Osteocyte (in vitro differentiated cells): ENCODE results near the gene FAM13A. TPM values are rescaled to one million over a fixed set of nuclear protein-coding genes. Genes with fewer than 3 reads are reported as not detected.

Experiments used
- DNase-seq: peaks from one replicate; pipeline ENCODE4 v3.0.0; 2021; ENCODE audit warnings: mixed read lengths; ENCODE audit not compliant: unreplicated experiment; ENCODE audit errors: extremely low spot score
- H3K27ac Mint-ChIP-seq: one replicate; pipeline ENCODE4 v1.8.0; 2021; ENCODE audit warnings: mild to moderate bottlenecking, mixed read lengths; ENCODE audit not compliant: unreplicated experiment
- H3K27me3 Mint-ChIP-seq: one replicate; pipeline ENCODE4 v1.8.0; 2021; ENCODE audit warnings: mixed read lengths; ENCODE audit not compliant: unreplicated experiment
- H3K36me3 Mint-ChIP-seq: one replicate; pipeline ENCODE4 v1.8.0; 2021; ENCODE audit warnings: mixed read lengths; ENCODE audit not compliant: unreplicated experiment
- H3K4me1 Mint-ChIP-seq: one replicate; pipeline ENCODE4 v1.8.0; 2021; ENCODE audit warnings: mixed read lengths; ENCODE audit not compliant: unreplicated experiment
- H3K4me3 Mint-ChIP-seq: one replicate; pipeline ENCODE4 v1.8.0; 2021; ENCODE audit warnings: mild to moderate bottlenecking, moderate library complexity, mixed read lengths; ENCODE audit not compliant: unreplicated experiment
- H3K9me3 Mint-ChIP-seq: one replicate; pipeline ENCODE4 v1.8.0; 2021; ENCODE audit warnings: mixed read lengths; ENCODE audit not compliant: unreplicated experiment
- CTCF ChIP-seq: fragments of 200-600 bp; sonication (generic); IDR thresholded peaks from 2 replicates; pipeline ENCODE4 v1.5.0; 2021; ENCODE audit warnings: antibody characterized with exemption, mild to moderate bottlenecking, moderate library complexity
- long read RNA-seq: library from polyadenylated mRNA; unstranded; transcript quantifications from one replicate; pipeline ENCODE4 v2.0.0, GENCODE V29; 2021
- total RNA-seq: library from RNA; stranded (reverse); gene quantifications from 2 replicates; pipeline ENCODE4 v1.2.1, GENCODE V29; 2021

FAM13A gene
- 18.5 and 20.3 TPM in 2 replicates for total RNA-seq
- long read RNA-seq, full-length matches to known transcripts: 17 of 123 reads
- long read RNA-seq, partial matches to known transcripts: 71 of 123 reads
- long read RNA-seq, other reads (novel, unspliced or antisense): 35 of 123 reads

- peaks cover 13% of the 10 kb centered on the region for H3K9me3 Mint-ChIP-seq
These were observed at the start of gene FAM13A for GRCh38 chr4:89056953-89057398. Gene FAM13A, minus strand, starts transcription at chr4:89057185. Its CDS starts 221 bp downstream, at chr4:89056964.

GRCh38 chr4:89105726-89106125, 48.7 kb upstream of the FAM13A start:
- H3K27me3 Mint-ChIP-seq: peaks cover 34% of the 10 kb centered on the region

More at GRCh38 chr4:89056953-89057398, at the start of gene FAM13A:
- Mint-ChIP-seq H3K27ac (peak within 1 kb of the TSS; percentile 95), H3K4me3 (peak within 1 kb of the TSS; percentile 89), H3K4me1 (peaks cover 44% of the 10 kb centered on the region), H3K36me3 (peaks cover 7% of the 10 kb centered on the region), H3K27me3 (no peaks in the 10 kb centered on the region)
- no peak for TF ChIP-seq CTCF
- peak; percentile 87 for DNase-seq

GRCh38 chr4:89101256-89102161, 44.5 kb upstream of the FAM13A start:
- no peaks in the 10 kb centered on the region for H3K9me3 Mint-ChIP-seq
- no peak for DNase-seq
- TF ChIP-seq CTCF: no peak
- no peak overlapping the region for H3K27ac Mint-ChIP-seq
- no peaks in the 10 kb centered on the region for H3K36me3 Mint-ChIP-seq
- H3K4me3 Mint-ChIP-seq: no peak overlapping the region
- H3K4me1 Mint-ChIP-seq: peaks cover 2% of the 10 kb centered on the region
- H3K27me3 Mint-ChIP-seq: peaks cover 33% of the 10 kb centered on the region

More at GRCh38 chr4:89105726-89106125, 48.7 kb upstream of the FAM13A start:
- DNase-seq: no peak
- H3K9me3 Mint-ChIP-seq: no peaks in the 10 kb centered on the region
- no peak overlapping the region for H3K4me3 Mint-ChIP-seq
- no peak for TF ChIP-seq CTCF
- H3K4me1 Mint-ChIP-seq: peaks cover 11% of the 10 kb centered on the region
- H3K27ac Mint-ChIP-seq: no peak overlapping the region
- no peaks in the 10 kb centered on the region for H3K36me3 Mint-ChIP-seq

- Mint-ChIP-seq H3K4me3 (no peak overlapping the region), H3K27me3 (peaks cover 33% of the 10 kb centered on the region), H3K9me3 (no peaks in the 10 kb centered on the region), H3K4me1 (peaks cover 2% of the 10 kb centered on the region), H3K36me3 (no peaks in the 10 kb centered on the region), H3K27ac (no peak overlapping the region)
- no peak for TF ChIP-seq CTCF
- no peak for DNase-seq
These were observed 43.9 kb upstream of the FAM13A start for GRCh38 chr4:89100853-89101252.

GRCh38 chr4:89099471-89099870, 42.5 kb upstream of the FAM13A start:
- H3K27me3 Mint-ChIP-seq: peaks cover 31% of the 10 kb centered on the region
- peaks cover 2% of the 10 kb centered on the region for H3K4me1 Mint-ChIP-seq
- H3K9me3 Mint-ChIP-seq: no peaks in the 10 kb centered on the region
- H3K27ac Mint-ChIP-seq: no peak overlapping the region
- no peak for DNase-seq
- TF ChIP-seq CTCF: no peak
- no peak overlapping the region for H3K4me3 Mint-ChIP-seq
- no peaks in the 10 kb centered on the region for H3K36me3 Mint-ChIP-seq
